Sigmoid colon (tissue), 4 donors: ENCODE data around the gene ARID5B.

Source experiments
- POLR2AphosphoS5 ChIP-seq, 4 donors: sonication (generic); formaldehyde crosslinking; IDR thresholded peaks; one replicate each; pipeline ENCODE4 v1.6.1; 2017; ENCODE audit warnings: antibody characterized with exemption in 4 of 4
- TF ChIP-seq, protein P1 (sequence below), 4 experiments: fragments of 450-650 bp in 3 of 4; fragments of 200-600 bp in 1 of 4; IDR thresholded peaks; one replicate each; pipeline ENCODE4 v1.5.1; 2016 to 2019; ENCODE audit warnings: antibody characterized with exemption in 4 of 4, mild to moderate bottlenecking in 3 of 4, moderate library complexity in 2 of 4

DNA sequence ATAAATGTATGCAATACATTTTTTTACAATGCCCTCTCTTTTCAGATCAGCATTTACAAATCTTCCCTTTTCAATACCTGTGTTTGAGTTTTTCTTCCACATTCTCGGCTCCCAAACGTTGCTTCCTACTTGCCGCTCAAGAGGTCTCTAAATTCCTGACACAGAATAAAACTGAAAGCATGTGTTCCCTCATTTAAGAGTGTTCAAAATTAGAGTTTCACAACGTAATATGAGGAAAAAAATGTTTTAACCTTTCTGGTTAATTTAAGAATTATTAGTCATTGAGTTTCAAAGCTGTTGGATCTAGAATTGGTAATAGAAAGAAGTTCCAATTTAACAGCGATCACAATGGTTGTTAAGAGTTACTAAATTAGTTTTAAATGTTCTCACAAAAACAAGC is 100.4 kb downstream of the ARID5B start:
- TF ChIP-seq, protein P1, sequence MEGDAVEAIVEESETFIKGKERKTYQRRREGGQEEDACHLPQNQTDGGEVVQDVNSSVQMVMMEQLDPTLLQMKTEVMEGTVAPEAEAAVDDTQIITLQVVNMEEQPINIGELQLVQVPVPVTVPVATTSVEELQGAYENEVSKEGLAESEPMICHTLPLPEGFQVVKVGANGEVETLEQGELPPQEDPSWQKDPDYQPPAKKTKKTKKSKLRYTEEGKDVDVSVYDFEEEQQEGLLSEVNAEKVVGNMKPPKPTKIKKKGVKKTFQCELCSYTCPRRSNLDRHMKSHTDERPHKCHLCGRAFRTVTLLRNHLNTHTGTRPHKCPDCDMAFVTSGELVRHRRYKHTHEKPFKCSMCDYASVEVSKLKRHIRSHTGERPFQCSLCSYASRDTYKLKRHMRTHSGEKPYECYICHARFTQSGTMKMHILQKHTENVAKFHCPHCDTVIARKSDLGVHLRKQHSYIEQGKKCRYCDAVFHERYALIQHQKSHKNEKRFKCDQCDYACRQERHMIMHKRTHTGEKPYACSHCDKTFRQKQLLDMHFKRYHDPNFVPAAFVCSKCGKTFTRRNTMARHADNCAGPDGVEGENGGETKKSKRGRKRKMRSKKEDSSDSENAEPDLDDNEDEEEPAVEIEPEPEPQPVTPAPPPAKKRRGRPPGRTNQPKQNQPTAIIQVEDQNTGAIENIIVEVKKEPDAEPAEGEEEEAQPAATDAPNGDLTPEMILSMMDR (IDR thresholded peaks at IDR 0.05) = no peak
- no peak for TF ChIP-seq POLR2AphosphoS5 (IDR thresholded peaks at IDR 0.05)
